Rectal smooth muscle tissue (tissue), 1 donor: Measurements from ENCODE around the gene ADAMTS12.
"Not testable (repeated sequence)": the region's sequence is repeated elsewhere in the genome, so short reads cannot be mapped to it uniquely, and the experiment has no call there.

Experiments used
- H3K27ac ChIP-seq: one replicate; pipeline ENCODE4 v1.7.0; 2013; ENCODE audit warnings: low read depth, low read length, inconsistent platforms
- H3K27me3 ChIP-seq: one replicate; pipeline ENCODE4 v1.7.0; 2013; ENCODE audit warnings: low read length; ENCODE audit not compliant: control insufficient read depth, insufficient read depth
- H3K36me3 ChIP-seq: one replicate; pipeline ENCODE4 v1.7.0; 2013; ENCODE audit warnings: low read length; ENCODE audit not compliant: control insufficient read depth, insufficient read depth
- H3K4me1 ChIP-seq: one replicate; pipeline ENCODE4 v1.7.0; 2013; ENCODE audit warnings: low read length; ENCODE audit not compliant: control insufficient read depth, insufficient read depth
- H3K4me3 ChIP-seq: one replicate; pipeline ENCODE4 v1.7.0; 2013; ENCODE audit warnings: low read length
- H3K9ac ChIP-seq: one replicate; pipeline ENCODE4 v1.7.0; 2013; ENCODE audit warnings: low read length

Gene ADAMTS12

GRCh38 chr5:33891446-33891787, 373 bp downstream of the ADAMTS12 start:
- Histone ChIP-seq H3K36me3 (no peaks in the 10 kb centered on the region), H3K9ac (no peak overlapping the region), H3K4me3 (peak overlapping the region; percentile 49), H3K27me3 (no peaks in the 10 kb centered on the region), H3K4me1 (peaks cover 6% of the 10 kb centered on the region), H3K27ac (peak overlapping the region; percentile 11)

GRCh38 chr5:33890131-33891032, 1.4 kb downstream of the ADAMTS12 start:
- Histone ChIP-seq H3K4me1 (peaks cover 6% of the 10 kb centered on the region), H3K9ac (no peak overlapping the region), H3K4me3 (peak overlapping the region; percentile 49), H3K36me3 (no peaks in the 10 kb centered on the region), H3K27me3 (no peaks in the 10 kb centered on the region), H3K27ac (no peak overlapping the region)

- Histone ChIP-seq H3K9ac (no peak overlapping the region), H3K36me3 (no peaks in the 10 kb centered on the region), H3K27ac (no peak overlapping the region), H3K27me3 (no peaks in the 10 kb centered on the region), H3K4me3 (no peak overlapping the region), H3K4me1 (peaks cover 6% of the 10 kb centered on the region)
Measured at GRCh38 chr5:33888587-33888986, 3.2 kb downstream of the ADAMTS12 start.

- Histone ChIP-seq H3K27ac (no peak overlapping the region), H3K27me3 (no peaks in the 10 kb centered on the region), H3K4me3 (no peak overlapping the region), H3K9ac (no peak overlapping the region), H3K36me3 (no peaks in the 10 kb centered on the region), H3K4me1 (peaks cover 6% of the 10 kb centered on the region)
Measured at GRCh38 chr5:33887268-33887667, 4.5 kb downstream of the ADAMTS12 start.

GRCh38 chr5:33886283-33886682, 5.5 kb downstream of the ADAMTS12 start:
- Histone ChIP-seq H3K4me3 (no peak overlapping the region), H3K4me1 (peaks cover 6% of the 10 kb centered on the region), H3K27ac (no peak overlapping the region), H3K36me3 (no peaks in the 10 kb centered on the region), H3K27me3 (no peaks in the 10 kb centered on the region), H3K9ac (no peak overlapping the region)

GRCh38 chr5:33885679-33886078, 6.1 kb downstream of the ADAMTS12 start:
- H3K4me1 ChIP-seq, result peaks cover 6% of the 10 kb centered on the region
- H3K4me3 ChIP-seq, result no peak overlapping the region
- H3K27ac ChIP-seq, result no peak overlapping the region
- no peak overlapping the region for H3K9ac ChIP-seq
- no peaks in the 10 kb centered on the region for H3K36me3 ChIP-seq
- H3K27me3 ChIP-seq, result no peaks in the 10 kb centered on the region

GRCh38 chr5:33883482-33883881, 8.3 kb downstream of the ADAMTS12 start:
- no peak overlapping the region for H3K27ac ChIP-seq
- no peaks in the 10 kb centered on the region for H3K27me3 ChIP-seq
- no peaks in the 10 kb centered on the region for H3K36me3 ChIP-seq
- no peak overlapping the region for H3K4me3 ChIP-seq
- H3K9ac ChIP-seq, result no peak overlapping the region
- peaks cover under 1% of the 10 kb centered on the region for H3K4me1 ChIP-seq

GRCh38 chr5:33880319-33880718, 11.5 kb downstream of the ADAMTS12 start:
- H3K4me1 ChIP-seq, result no peaks in the 10 kb centered on the region
- no peak overlapping the region for H3K4me3 ChIP-seq
- H3K36me3 ChIP-seq, result no peaks in the 10 kb centered on the region
- no peaks in the 10 kb centered on the region for H3K27me3 ChIP-seq
- no peak overlapping the region for H3K9ac ChIP-seq
- no peak overlapping the region for H3K27ac ChIP-seq

- H3K4me3 ChIP-seq, result no peak overlapping the region
- H3K27me3 ChIP-seq, result no peaks in the 10 kb centered on the region
- no peaks in the 10 kb centered on the region for H3K4me1 ChIP-seq
- no peak overlapping the region for H3K27ac ChIP-seq
- H3K36me3 ChIP-seq, result no peaks in the 10 kb centered on the region
- no peak overlapping the region for H3K9ac ChIP-seq
Measured at GRCh38 chr5:33877449-33877848, 14.3 kb downstream of the ADAMTS12 start.

GRCh38 chr5:33867241-33867640, 24.5 kb downstream of the ADAMTS12 start:
- H3K4me3 ChIP-seq, result no peak overlapping the region
- H3K36me3 ChIP-seq, result no peaks in the 10 kb centered on the region
- H3K27ac ChIP-seq, result no peak overlapping the region
- no peaks in the 10 kb centered on the region for H3K4me1 ChIP-seq
- H3K9ac ChIP-seq, result no peak overlapping the region
- H3K27me3 ChIP-seq, result no peaks in the 10 kb centered on the region

- not testable (repeated sequence) for H3K9ac ChIP-seq, H3K36me3 ChIP-seq, H3K27ac ChIP-seq, H3K4me3 ChIP-seq, H3K27me3 ChIP-seq, H3K4me1 ChIP-seq
Measured at GRCh38 chr5:33859177-33859576, 32.6 kb downstream of the ADAMTS12 start.

- Histone ChIP-seq H3K27ac (no peak overlapping the region), H3K4me1 (peaks cover 2% of the 10 kb centered on the region), H3K36me3 (no peaks in the 10 kb centered on the region), H3K27me3 (no peaks in the 10 kb centered on the region), H3K4me3 (no peak overlapping the region), H3K9ac (no peak overlapping the region)
Measured at GRCh38 chr5:33857037-33857436, 34.8 kb downstream of the ADAMTS12 start.

- H3K9ac ChIP-seq, result no peak overlapping the region
- H3K27me3 ChIP-seq, result no peaks in the 10 kb centered on the region
- H3K36me3 ChIP-seq, result no peaks in the 10 kb centered on the region
- peaks cover 4% of the 10 kb centered on the region for H3K4me1 ChIP-seq
- no peak overlapping the region for H3K27ac ChIP-seq
- no peak overlapping the region for H3K4me3 ChIP-seq
Measured at GRCh38 chr5:33855396-33855795, 36.4 kb downstream of the ADAMTS12 start.
